OCI-LY1 (cell line): ENCODE results near the gene RND3.

ENCODE experiments used
- H2AFZ ChIP-seq: fragments of 200-600 bp; sonication (generic), shearing (Covaris generic); 2 replicates; pipeline ENCODE4 v1.6.0; 2014; ENCODE audit warnings: antibody characterized with exemption, mild to moderate bottlenecking, low read length
- H3F3A ChIP-seq: fragments of 200-600 bp; sonication (generic), shearing (Covaris generic); 2 replicates; pipeline ENCODE4 v1.6.0; 2014; ENCODE audit warnings: mild to moderate bottlenecking, antibody characterized with exemption, low read length, moderate library complexity; ENCODE audit not compliant: insufficient read depth
- H3K27ac ChIP-seq: fragments of 200-600 bp; sonication (generic); 2 replicates; pipeline ENCODE4 v1.5.1; 2014; ENCODE audit warnings: low read length, mixed run types, mild to moderate bottlenecking, low read depth; ENCODE audit not compliant: poor library complexity, severe bottlenecking
- H3K27me3 ChIP-seq: fragments of 200-600 bp; sonication (generic); 2 replicates; pipeline ENCODE4 v1.6.0; 2014; ENCODE audit warnings: antibody characterized with exemption, mild to moderate bottlenecking, low read length, moderate library complexity; ENCODE audit not compliant: insufficient read depth
- H3K36me3 ChIP-seq: fragments of 200-600 bp; sonication (generic); 2 replicates; pipeline ENCODE4 v1.6.1; 2014; ENCODE audit warnings: mild to moderate bottlenecking, antibody characterized with exemption, low read length, moderate library complexity, mixed read lengths; ENCODE audit not compliant: insufficient read depth
- H3K4me1 ChIP-seq: fragments of 200-600 bp; sonication (generic); 2 replicates; pipeline ENCODE4 v1.5.1; 2014; ENCODE audit warnings: mild to moderate bottlenecking, low read length, moderate library complexity; ENCODE audit not compliant: insufficient read depth, severe bottlenecking
- H3K4me2 ChIP-seq: fragments of 200-600 bp; sonication (generic), shearing (Covaris generic); 2 replicates; pipeline ENCODE4 v1.6.1; 2014; ENCODE audit warnings: low read length
- H3K4me3 ChIP-seq: fragments of 200-600 bp; sonication (generic); 2 replicates; pipeline ENCODE4 v1.5.1; 2014; ENCODE audit warnings: low read length, low read depth, mild to moderate bottlenecking, mixed read lengths; ENCODE audit not compliant: poor library complexity, severe bottlenecking
- H3K79me2 ChIP-seq: fragments of 200-600 bp; shearing (Covaris generic); 2 replicates; pipeline ENCODE4 v1.6.1; 2016; ENCODE audit warnings: mixed run types, low read length, mixed read lengths; ENCODE audit not compliant: insufficient read depth
- H3K9ac ChIP-seq: fragments of 200-600 bp; sonication (generic), shearing (Covaris generic); 2 replicates; pipeline ENCODE4 v1.6.1; 2014; ENCODE audit warnings: mild to moderate bottlenecking, low read length, mixed read lengths
- H3K9me2 ChIP-seq: fragments of 200-600 bp; sonication (generic), shearing (Covaris generic); 2 replicates; pipeline ENCODE4 v1.6.1; 2014; ENCODE audit warnings: low read depth, mild to moderate bottlenecking, low read length, mixed read lengths
- H3K9me3 ChIP-seq: fragments of 200-600 bp; shearing (Covaris generic); 2 replicates; pipeline ENCODE4 v1.6.1; 2014; ENCODE audit warnings: low read length, mixed read lengths
- H4K20me1 ChIP-seq: fragments of 200-600 bp; sonication (generic), shearing (Covaris generic); 2 replicates; pipeline ENCODE4 v1.6.0; 2016; ENCODE audit warnings: mild to moderate bottlenecking, low read length; ENCODE audit not compliant: insufficient read depth
- EZH2 ChIP-seq: fragments of 200-600 bp; sonication (generic), shearing (Covaris generic); IDR thresholded peaks from 2 replicates; pipeline ENCODE4 v1.8.0; 2017; ENCODE audit warnings: borderline replicate concordance, mixed run types, mild to moderate bottlenecking, antibody characterized with exemption, low read length, moderate library complexity, mixed read lengths
- TF ChIP-seq, protein P1 (sequence below): fragments of 200-600 bp; sonication (generic), shearing (Covaris generic); IDR thresholded peaks from 2 replicates; pipeline ENCODE4 v1.5.1; 2017; ENCODE audit warnings: mild to moderate bottlenecking, antibody characterized with exemption, low read length, moderate library complexity, mixed read lengths

Gene RND3

DNA sequence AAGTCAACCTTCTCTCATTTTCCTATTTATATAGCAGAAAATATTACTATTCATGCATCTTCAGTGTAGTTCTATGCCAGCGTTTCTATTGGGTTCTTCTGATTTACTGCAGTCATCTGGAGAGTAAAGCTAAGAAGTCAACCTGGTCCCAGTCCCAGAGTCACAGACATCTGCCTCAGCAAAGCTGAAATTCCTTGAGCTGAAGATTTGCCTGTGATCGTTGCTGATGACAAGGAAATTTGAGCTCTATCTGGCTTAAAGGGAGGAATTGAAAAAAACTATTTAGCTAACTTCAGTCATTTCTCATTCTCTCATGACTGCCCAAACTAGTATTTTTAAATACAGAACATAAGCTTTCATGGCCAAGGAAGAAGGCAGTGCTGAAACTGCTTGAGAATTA, 45.7 kb downstream of the RND3 start:
- Histone ChIP-seq H3K9me2 (no peaks in the 10 kb centered on the region), H3K27ac (no peak overlapping the region), H4K20me1 (no peaks in the 10 kb centered on the region), H3K36me3 (no peaks in the 10 kb centered on the region), H3K9ac (no peak overlapping the region), H3K4me2 (no peak overlapping the region), H3K4me1 (no peaks in the 10 kb centered on the region), H3F3A (no peaks in the 10 kb centered on the region), H3K79me2 (no peaks in the 10 kb centered on the region), H3K9me3 (no peaks in the 10 kb centered on the region), H2AFZ (no peak overlapping the region), H3K4me3 (no peak overlapping the region), H3K27me3 (no peaks in the 10 kb centered on the region)
- TF ChIP-seq EZH2, result no peak
- TF ChIP-seq, protein P1, sequence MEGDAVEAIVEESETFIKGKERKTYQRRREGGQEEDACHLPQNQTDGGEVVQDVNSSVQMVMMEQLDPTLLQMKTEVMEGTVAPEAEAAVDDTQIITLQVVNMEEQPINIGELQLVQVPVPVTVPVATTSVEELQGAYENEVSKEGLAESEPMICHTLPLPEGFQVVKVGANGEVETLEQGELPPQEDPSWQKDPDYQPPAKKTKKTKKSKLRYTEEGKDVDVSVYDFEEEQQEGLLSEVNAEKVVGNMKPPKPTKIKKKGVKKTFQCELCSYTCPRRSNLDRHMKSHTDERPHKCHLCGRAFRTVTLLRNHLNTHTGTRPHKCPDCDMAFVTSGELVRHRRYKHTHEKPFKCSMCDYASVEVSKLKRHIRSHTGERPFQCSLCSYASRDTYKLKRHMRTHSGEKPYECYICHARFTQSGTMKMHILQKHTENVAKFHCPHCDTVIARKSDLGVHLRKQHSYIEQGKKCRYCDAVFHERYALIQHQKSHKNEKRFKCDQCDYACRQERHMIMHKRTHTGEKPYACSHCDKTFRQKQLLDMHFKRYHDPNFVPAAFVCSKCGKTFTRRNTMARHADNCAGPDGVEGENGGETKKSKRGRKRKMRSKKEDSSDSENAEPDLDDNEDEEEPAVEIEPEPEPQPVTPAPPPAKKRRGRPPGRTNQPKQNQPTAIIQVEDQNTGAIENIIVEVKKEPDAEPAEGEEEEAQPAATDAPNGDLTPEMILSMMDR, result no peak

DNA sequence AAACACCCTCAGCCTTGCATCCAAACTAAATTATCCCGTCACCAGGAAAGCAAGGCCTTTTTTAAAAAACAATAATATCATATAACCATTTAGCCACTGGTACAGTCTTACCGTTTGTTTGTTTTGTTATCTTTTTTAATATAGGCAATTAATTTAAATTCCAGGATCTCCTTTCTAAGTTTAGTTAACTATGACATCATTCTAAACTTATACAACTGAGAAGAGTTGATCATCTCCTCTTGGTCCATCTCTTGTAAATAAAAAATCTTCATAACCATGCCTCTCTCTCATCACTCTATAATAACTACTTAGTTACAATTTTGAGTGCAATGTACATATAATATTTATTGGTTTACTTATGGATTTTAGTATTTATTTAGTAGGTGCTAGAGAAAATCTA, 46.2 kb downstream of the RND3 start:
- Histone ChIP-seq H3K4me1 (no peaks in the 10 kb centered on the region), H3K36me3 (no peaks in the 10 kb centered on the region)

DNA sequence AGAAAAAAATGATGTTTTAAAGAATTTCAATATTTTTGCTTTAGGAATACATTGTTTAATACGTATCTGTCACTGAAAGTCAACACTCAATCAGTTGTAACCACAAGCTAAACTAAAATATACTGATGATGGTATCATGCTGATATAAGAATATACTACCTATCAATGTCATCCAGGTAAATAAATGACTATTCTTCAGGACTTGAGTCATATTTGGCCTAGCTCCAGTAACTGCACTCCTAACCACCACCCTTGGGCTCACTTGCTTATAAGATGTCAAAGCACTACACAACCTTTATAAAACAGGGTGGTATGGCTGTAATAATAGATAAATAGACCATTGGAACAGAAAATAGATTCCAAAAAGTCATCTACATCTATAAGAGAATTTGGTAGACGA, 48.8 kb downstream of the RND3 start:
- Histone ChIP-seq H3K36me3 (no peaks in the 10 kb centered on the region), H3K9me3 (no peaks in the 10 kb centered on the region), H4K20me1 (no peaks in the 10 kb centered on the region), H2AFZ (no peak overlapping the region), H3K9ac (no peak overlapping the region), H3K9me2 (no peaks in the 10 kb centered on the region), H3F3A (no peaks in the 10 kb centered on the region), H3K27ac (no peak overlapping the region), H3K4me1 (no peaks in the 10 kb centered on the region), H3K4me3 (no peak overlapping the region), H3K79me2 (no peaks in the 10 kb centered on the region), H3K27me3 (no peaks in the 10 kb centered on the region), H3K4me2 (no peak overlapping the region)
- TF ChIP-seq EZH2, result no peak
- TF ChIP-seq, protein P1, result no peak

More for the DNA sequence above, 46.2 kb downstream of the RND3 start:
- no peak overlapping the region for H3K9ac ChIP-seq
- H3F3A ChIP-seq, result no peaks in the 10 kb centered on the region
- H3K4me3 ChIP-seq, result no peak overlapping the region
- no peaks in the 10 kb centered on the region for H4K20me1 ChIP-seq
- no peaks in the 10 kb centered on the region for H3K79me2 ChIP-seq
- H3K27me3 ChIP-seq, result no peaks in the 10 kb centered on the region
- H3K9me2 ChIP-seq, result no peaks in the 10 kb centered on the region
- H2AFZ ChIP-seq, result no peak overlapping the region
- no peak overlapping the region for H3K27ac ChIP-seq
- no peak for TF ChIP-seq EZH2
- TF ChIP-seq, protein P1, result no peak
- H3K9me3 ChIP-seq, result no peaks in the 10 kb centered on the region
- no peak overlapping the region for H3K4me2 ChIP-seq
